ENCODE data around the gene FASTKD2. TPM values are rescaled to one million over a fixed set of nuclear protein-coding genes. Genes with fewer than 3 reads are reported as not detected.

FASTKD2 gene
- total and polyA plus RNA-seq, 2 of the 4 experiments (the other 2 are of a cell fraction): 17.6 to 50.4 TPM

DNA sequence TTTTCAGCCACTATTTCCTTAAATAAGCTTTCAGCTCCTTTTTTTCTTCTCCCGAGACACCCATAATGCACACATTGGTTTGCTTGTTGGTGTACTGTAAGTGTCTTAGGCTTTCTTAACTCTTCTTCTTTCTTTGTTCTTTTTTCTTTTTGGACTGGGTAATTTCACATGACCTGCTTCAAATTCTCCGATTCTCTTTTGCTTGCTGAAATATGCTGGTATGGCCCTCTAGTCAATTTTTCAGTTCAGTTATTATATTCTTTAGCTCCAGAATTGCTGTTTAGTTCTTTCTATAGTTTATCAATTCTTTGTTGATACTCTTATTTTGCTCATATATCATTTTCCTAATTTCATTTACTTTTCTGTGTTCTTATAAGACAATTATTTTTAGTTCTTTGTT, 15.3 kb downstream of the FASTKD2 start:
- CTCF ChIA-PET: interaction anchor here (0.6 to 1.6 kb wide), 3 partner anchors 16 to 1195 kb away, joined by 3 to 5 read pairs (median 4); partner anchors contain the start of genes FASTKD2 and MDH1B
- Histone ChIP-seq H2AK5ac (ENCODE audit: low read depth, low read length) (no peak overlapping the region), H3K56ac (ENCODE audit: extremely low read depth, insufficient read depth, low read length) (no peak overlapping the region), H3K36me3 (ENCODE audit: control insufficient read depth, insufficient read depth, low read length) (peaks cover 19% of the 10 kb centered on the region), H2AK9ac (replicated peaks; ENCODE audit: low read depth, low read length, poor library complexity) (no peak overlapping the region), H4K20me1 (ENCODE audit: insufficient read depth, low read length) (peaks cover 4% of the 10 kb centered on the region; the same call in 1 of the 2 replicates), H3K4me1 (ENCODE audit: control insufficient read depth, insufficient read depth, low read length) (no peaks in the 10 kb centered on the region), H2BK15ac (ENCODE audit: low read depth, low read length) (no peak overlapping the region), H4K5ac (ENCODE audit: low read depth, low read length) (no peak overlapping the region), H3K14ac (replicated peaks; ENCODE audit: low read depth, low read length) (no peak overlapping the region), H3K27me3 (ENCODE audit: control insufficient read depth, insufficient read depth, low read length) (no peaks in the 10 kb centered on the region), H2AFZ (replicated peaks; ENCODE audit: low read length, poor library complexity) (no peak overlapping the region), H3K9me3 (ENCODE audit: control insufficient read depth, insufficient read depth, low read length) (no peaks in the 10 kb centered on the region), H2BK5ac (ENCODE audit: low read depth, low read length, poor library complexity, severe bottlenecking) (no peak overlapping the region), H3K18ac (ENCODE audit: low read depth, low read length) (no peak overlapping the region), H3K27ac (ENCODE audit: insufficient read depth, low read length) (no peak overlapping the region), H4K91ac (ENCODE audit: insufficient read depth, low read depth, low read length) (no peak overlapping the region), H3K79me1 (ENCODE audit: low read depth in 1 of 2, low read length in 2 of 2) (peaks cover 11 to 13% of the 10 kb centered on the region in 2 experiments), H4K8ac (ENCODE audit: low read depth in 2 of 2, low read length in 2 of 2) (no peak overlapping the region), H3K9me1 (ENCODE audit: insufficient read depth, low read length) (no peaks in the 10 kb centered on the region), H2BK20ac (ENCODE audit: low read depth, low read length) (no peak overlapping the region), H3K9ac (ENCODE audit: low read depth, low read length) (no peak overlapping the region), H3K4me2 (ENCODE audit: low read depth, low read length) (no peak overlapping the region), H2BK120ac (ENCODE audit: low read depth, low read length) (no peak overlapping the region), H3K4ac (ENCODE audit: low read depth, low read length) (no peak overlapping the region), H3K23ac (ENCODE audit: low read depth, low read length) (no peak overlapping the region), H3K4me3 (ENCODE audit: insufficient read depth, low read depth, low read length) (no peak overlapping the region)
- TF ChIP-seq, protein P1, sequence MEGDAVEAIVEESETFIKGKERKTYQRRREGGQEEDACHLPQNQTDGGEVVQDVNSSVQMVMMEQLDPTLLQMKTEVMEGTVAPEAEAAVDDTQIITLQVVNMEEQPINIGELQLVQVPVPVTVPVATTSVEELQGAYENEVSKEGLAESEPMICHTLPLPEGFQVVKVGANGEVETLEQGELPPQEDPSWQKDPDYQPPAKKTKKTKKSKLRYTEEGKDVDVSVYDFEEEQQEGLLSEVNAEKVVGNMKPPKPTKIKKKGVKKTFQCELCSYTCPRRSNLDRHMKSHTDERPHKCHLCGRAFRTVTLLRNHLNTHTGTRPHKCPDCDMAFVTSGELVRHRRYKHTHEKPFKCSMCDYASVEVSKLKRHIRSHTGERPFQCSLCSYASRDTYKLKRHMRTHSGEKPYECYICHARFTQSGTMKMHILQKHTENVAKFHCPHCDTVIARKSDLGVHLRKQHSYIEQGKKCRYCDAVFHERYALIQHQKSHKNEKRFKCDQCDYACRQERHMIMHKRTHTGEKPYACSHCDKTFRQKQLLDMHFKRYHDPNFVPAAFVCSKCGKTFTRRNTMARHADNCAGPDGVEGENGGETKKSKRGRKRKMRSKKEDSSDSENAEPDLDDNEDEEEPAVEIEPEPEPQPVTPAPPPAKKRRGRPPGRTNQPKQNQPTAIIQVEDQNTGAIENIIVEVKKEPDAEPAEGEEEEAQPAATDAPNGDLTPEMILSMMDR (conservative IDR thresholded peaks at IDR 0.05; ENCODE audit: low read depth, low read length): no peak
- no peak for TF ChIP-seq CHD1 (IDR thresholded peaks at IDR 0.05; ENCODE audit: low read depth, low read length)
- TF ChIP-seq RFX5 (IDR thresholded peaks at IDR 0.05; ENCODE audit: low read depth, low read length): no peak
- no peak for TF ChIP-seq NFE2L2 (IDR thresholded peaks at IDR 0.05; ENCODE audit: low read depth, low read length)
- no peak for TF ChIP-seq POLR2A (IDR thresholded peaks at IDR 0.05; ENCODE audit: low read depth, low read length)
- TF ChIP-seq SMC3 (IDR thresholded peaks at IDR 0.05; ENCODE audit: low read depth, low read length): no peak
- TF ChIP-seq RCOR1 (IDR thresholded peaks at IDR 0.05; ENCODE audit: insufficient replicate concordance, low read length): no peak
- TF ChIP-seq MXI1 (IDR thresholded peaks at IDR 0.05; ENCODE audit: borderline replicate concordance, low read depth, low read length): no peak
- no peak for TF ChIP-seq FOS (IDR thresholded peaks at IDR 0.05; ENCODE audit: low read depth, low read length)
- TF ChIP-seq USF2 (IDR thresholded peaks at IDR 0.05; ENCODE audit: low read depth, low read length): no peak
- TF ChIP-seq CEBPB (IDR thresholded peaks at IDR 0.05; ENCODE audit: low read depth, low read length): no peak
- TF ChIP-seq BHLHE40 (IDR thresholded peaks at IDR 0.05; ENCODE audit: low read depth, low read length): no peak
- TF ChIP-seq MAZ (IDR thresholded peaks at IDR 0.05; ENCODE audit: borderline replicate concordance, low read depth, low read length): no peak
- TF ChIP-seq MAFK (IDR thresholded peaks at IDR 0.05; ENCODE audit: low read depth, low read length): no peak
- TF ChIP-seq ELK1 (IDR thresholded peaks at IDR 0.05; ENCODE audit: borderline replicate concordance, low read depth, low read length): no peak
- TF ChIP-seq RAD21 (IDR thresholded peaks at IDR 0.05; ENCODE audit: low read length): no peak
- DNase-seq (no peak), ATAC-seq (ENCODE audit: low read depth) (no peak)
- intact Hi-C loops (cut with micrococcal nuclease) (loop anchor here (1.0 to 10.0 kb wide), 3 partner anchors 87 to 388 kb away; no protein-coding TSS in a partner anchor), dilution Hi-C loops (cut with HindIII; ENCODE audit: low sequenced_read_pairs, unreplicated experiment) (no loop called here), in situ Hi-C loops (cut with MboI; ENCODE audit: low sequenced_read_pairs) (loop anchor here (25.0 kb wide), 1 partner anchor 957 kb away; no protein-coding TSS in a partner anchor)
- no CpG with 5 or more reads among the region's 2 CpGs for WGBS, 2 experiments (ENCODE audit: extremely low coverage in 2 of 2, insufficient read length in 1 of 2)
- POLR2A ChIA-PET (ENCODE audit: unreplicated experiment): no interaction called here
- no TSS peak for BruUV-seq (replicated peaks)
